Activated CD8-positive, alpha-beta memory T cell treated with anti-CD3 and anti-CD28 coated beads for 1 hour (primary cell): ENCODE data around the gene UNK.
A peak's percentile ranks its signal among the peaks of the same experiment; 100 is the strongest.
"Not testable (repeated sequence)": the region's sequence is repeated elsewhere in the genome, so short reads cannot be mapped to it uniquely, and the experiment has no call there.

Experiments
- DNase-seq, 2 donors: peaks; one replicate each; pipeline ENCODE4 v3.0.0-alpha.2; 2020; ENCODE audit warnings: low read depth in 1 of 2; ENCODE audit errors: extremely low read depth in 1 of 2

The UNK gene

DNA sequence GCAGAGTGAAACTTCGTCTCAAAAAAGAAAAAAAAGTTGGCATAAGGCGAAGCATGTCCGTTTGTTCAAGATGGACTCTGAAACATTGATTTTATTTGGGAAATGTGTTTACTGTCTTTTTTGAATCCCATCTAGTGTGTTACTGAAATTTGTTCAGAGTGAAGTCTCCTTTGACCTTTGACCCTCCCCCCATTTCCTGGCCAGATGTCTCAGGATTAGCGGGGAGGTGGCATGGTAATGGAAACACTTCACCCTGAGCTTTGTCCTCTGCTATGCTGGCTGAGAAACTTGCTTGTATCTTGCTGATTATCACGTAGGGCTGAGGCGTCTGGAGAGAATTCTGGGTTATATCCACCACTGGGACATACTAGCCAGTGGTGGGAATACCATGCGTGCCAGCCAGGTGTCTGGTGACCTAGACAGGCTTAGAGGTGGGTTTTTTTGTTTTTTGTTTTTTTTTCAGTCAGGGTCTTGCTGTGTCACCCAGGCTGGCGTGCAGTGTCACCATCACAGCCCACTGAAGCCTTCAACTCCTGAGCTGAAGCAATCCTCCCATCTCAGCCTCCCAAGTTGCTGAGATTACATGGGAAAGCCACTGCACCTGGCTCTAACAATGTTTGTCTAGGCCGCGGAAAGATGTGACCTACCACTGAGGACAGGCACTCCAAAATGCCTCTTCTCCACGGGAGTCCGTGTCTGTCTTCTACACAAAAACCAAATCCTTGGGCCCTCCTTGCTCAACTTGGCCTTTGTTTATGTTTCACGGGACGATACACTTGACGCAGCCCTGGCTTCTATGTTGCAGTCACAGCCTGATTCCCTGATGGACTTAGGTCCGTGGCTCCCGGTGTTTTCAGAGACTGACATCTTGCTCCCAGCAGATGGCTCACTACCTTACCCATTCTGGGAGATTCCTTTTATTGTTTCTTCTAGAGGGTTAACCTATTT lies 13.0 kb upstream of the UNK start:
- DNase-seq, result no peak

DNA sequence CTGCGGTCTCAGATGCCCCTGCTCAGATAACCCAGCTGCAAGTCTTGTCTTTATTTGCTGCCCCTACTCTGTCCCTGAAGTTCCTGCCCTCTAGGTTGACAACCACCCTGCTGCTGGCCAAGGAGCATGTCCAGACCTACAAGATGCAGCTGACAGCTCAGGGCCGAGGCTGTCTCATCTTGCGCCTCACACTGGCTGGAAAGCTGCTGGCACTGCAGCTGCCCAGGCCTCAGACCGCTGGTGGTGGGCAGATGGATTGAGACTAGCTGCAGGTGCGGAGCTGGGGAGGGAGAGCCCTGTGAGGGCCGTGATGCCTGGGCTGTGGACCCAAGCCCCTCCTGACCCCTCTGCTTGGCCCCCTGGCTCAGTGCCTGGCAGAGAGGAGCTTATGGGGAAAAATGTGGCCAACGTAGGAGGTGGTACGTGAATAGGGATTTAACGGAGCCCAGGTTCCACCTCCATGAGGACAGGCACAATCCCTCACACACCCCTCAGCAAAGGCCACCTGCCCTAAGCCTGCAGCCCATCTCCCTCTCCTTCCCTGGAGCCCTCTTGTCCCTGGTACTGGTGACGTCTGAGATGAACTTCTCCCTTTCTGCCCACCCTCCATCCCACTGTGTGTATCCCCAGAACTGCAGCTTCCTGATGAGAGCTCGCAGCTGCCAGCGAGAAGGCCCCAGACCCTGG lies 11.3 kb upstream of the UNK start:
- DNase-seq, result no peak

DNA sequence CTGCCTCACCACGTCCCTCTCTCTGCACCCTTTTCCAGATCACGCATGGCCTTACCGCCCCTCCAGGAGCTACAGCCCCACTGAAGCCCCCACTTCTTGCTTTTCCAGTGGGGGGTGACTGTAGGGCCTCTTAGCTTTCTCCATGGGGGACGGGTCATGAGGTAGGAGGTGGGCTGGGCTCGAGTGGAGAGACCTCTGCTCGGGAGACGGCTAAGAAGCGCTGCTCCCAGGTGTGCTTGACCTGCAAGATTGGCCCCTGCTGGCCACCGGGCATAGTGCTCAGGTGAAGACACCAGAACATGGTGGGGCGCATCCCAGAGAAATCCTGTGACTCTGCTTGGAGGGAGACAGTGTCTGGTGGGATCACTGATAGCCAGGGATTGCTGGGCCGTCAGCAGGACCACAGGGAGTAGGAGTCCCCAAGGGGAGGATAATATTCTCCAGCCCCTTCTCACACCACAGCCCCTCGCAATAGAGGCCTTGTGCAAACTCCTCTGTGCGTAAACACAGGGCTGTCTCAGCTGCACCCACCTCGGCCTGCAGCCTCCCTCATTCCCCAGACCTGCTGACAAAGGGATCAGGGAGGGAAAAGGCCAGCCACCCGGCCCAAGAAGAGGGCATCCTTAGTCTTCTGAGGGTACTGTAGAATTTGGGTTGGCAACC lies 10.7 kb upstream of the UNK start:
- DNase-seq, result no peak

DNA sequence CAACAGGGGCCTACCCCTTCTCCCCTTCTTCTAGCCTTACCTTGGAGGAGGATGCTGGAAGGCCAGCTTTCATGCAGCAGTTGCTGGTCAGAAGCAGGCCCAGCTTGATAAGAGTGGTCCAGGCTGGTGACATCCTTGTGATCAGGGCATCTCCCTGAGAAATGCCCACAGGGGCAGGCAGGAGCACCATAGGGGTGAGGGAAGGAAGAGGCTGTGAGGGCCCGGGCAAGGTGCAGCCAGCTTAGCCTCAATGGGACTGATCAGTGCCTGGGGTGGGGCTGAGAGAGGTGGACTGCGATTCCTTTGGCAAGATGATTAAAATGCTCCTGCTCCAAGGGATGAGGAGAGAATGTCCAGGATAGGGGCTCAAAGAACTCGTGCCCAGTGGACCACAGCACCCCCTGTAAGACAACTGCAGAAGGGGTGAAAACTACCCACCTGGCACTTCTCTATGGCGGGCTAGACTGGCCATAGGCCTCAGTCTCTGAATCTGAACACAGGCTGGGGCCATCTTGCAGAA lies 10.1 kb upstream of the UNK start:
- DNase-seq, result no peak

DNA sequence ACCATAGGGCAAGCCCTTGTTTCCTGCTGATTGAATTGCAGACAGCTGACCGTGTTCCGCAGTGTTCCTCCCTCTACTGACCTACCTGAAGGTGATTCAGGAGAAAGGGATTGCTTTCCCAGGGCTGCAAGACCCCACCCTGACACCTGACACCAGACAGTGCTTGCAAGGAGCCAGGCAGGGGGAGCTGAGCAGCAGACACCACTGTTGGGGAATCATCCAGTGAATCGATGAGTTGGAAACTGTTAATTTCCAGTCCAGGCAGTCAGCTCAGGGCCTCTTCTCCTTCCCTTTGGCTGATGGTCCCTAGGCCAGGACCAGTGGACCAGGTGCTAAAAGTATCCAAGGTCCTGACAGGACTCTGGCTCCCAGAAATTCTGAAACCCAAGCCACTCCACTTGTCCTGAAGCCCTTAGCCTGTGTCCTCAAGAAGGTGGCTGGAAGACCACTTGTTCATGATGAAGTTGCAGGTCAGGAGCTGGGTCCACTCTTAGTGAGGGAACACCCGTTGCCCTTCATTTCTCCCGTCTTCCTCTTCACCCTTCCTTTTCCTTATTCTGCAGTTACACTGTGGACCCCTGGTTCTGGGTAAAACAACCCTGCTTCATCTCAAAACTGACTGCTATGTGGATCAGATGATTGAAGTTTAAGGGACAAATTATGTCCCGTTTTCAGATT lies 9.5 kb upstream of the UNK start:
- DNase-seq, result no peak

DNA sequence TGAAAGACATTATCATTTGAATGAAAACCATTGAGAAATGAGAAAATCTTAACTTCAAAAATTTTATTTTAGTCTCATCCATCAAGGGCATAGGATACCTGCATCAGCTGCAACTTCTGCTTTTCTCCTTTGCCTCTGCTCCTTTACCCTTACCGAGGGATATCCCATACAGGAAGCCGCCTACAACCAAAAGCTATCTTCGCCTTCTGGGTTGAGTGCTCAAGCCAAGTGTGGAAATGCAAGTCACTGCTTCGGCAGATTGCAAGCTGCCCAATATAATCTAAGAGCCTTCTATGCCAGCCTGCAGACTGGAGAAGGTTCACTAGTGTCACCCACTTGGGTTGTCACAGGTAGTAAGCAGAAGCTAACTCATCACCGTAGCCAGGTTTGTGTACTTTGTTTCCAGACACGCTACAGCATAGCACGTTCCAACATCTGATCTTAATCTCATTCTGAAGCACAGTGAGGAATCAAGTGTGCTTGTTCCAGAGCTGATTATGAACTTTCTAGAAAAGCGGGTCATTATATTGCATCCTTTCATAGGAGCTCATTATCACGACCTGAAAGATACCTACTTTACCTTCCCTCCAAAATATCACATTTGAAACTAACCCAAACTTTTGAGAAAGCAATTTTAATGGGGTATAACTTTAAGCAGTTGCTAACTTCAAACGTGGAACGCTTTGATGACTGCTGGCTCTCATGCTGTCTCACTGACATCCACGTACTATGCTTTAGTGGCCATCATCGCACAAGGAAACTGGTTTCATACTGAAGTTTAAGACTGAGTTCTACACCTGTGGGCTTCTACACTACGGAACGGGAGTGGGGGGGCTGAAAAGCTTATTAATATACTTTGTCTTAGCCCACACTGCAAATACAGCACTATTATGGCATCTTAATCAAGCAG lies 8.0 kb upstream of the UNK start:
- no peak for DNase-seq

DNA sequence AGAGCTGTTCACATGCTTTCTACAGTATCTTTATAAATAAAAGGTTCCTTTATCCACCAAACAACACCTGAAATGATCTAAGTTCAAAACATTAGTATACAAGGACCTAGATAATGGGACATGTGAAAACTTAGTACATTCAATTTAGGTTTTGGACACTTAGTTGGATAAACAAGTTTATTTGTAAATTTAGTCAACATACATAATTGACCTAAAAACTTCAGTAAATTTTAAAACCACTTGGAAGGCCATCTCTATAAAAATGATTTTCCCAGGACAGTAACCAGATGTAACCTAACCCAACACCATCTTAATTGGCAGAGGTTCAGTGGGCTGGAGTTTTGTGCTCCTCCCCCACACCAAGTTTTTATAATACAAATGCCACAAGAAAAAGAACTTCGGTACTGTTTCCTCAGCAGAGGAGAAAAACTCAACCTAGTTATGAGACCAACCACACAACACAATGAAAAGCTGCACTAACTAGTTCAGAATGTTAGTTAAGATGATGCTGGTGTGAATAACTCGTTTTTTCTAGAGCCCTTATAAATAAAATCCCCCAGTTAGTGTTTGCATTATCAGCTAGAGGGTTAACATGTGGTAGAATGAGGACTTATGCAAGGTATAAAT lies 7.2 kb upstream of the UNK start:
- DNase-seq, result no peak

DNA sequence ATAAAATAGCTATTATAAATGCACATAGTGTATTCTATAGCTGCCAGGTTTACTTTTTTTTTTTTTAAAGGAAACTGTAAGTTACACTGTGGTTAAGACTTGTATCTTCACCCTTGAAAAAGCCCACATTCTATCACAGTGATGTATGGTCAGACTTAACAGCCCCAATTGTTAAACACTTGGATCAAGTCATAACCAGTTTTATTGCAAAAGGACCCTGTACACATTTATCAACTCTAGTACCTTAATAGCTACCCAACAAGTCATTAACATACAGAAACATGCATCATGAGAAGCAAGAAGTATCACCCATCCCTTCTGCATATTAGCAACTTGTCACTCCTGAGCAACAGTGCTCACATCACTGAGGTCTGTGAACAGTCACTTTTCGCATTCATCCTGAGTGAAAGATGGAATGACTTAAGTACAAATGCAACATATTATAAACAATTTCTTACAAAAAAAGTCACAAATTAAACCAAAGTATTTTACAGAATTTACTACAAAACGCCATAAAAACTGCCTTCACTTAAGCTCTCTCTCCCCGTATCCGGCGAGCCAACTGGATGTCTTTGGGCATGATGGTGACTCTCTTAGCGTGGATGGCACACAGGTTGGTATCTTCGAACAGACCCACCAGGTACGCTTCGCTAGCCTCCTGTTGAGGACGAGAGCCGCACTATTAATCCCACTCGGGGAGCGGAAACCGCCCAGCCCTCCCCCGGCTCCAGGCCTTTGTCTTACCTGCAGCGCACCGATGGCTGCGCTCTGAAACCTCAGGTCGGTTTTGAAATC lies 6.3 kb upstream of the UNK start:
- not testable (repeated sequence) for DNase-seq

DNA sequence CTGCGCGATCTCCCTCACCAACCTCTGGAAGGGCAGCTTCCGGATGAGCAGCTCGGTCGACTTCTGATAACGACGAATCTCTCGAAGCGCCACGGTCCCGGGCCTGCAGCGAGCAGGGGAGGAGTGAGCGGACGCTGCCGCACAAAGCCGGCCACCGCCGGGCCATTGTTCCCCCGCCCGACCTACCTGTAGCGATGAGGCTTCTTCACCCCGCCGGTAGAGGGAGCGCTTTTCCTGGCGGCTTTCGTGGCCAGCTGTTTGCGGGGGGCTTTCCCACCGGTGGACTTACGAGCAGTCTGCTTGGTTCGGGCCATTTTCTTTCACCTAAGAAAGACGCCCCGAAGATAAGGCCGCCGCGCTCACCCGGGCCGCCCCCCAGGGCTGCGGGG lies 5.8 kb upstream of the UNK start:
- peak; percentile 40 to 44 for DNase-seq

DNA sequence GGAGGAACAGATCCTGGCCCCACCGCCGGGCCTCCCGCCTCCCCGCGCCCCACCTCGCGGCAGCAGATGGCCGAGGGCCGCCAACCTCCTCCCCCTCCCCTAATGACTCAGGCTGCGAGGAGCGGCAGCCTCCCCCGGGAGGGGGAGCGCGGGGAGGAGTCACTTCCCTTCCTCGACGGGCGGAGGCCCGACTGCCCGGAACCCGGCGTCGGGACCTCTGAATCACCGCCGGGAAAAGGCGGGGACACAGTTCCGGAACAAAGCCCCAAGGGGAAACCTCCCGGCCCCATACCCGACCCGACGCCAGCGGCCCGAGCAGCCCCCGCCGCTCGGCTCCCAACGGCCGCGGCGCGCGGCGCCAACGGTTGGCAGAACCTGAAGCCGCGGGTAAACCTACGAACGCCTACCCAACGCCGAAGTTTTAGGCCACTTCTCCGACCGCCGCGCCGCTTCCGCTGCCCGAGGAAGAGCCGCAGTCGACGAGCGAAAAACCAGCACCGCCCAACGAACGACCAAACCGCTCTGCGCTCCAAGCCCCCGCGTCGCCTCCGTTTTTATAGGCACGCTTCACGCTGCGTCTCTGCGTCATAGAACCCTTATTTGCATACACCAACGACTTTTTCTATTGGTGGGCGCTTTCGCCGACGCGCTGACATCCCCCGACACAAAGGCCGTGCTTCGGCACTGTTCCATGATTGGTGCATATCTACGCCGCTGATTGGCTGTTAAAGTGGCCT lies 5.2 kb upstream of the UNK start:
- peak; percentile 83 to 91 for DNase-seq

DNA sequence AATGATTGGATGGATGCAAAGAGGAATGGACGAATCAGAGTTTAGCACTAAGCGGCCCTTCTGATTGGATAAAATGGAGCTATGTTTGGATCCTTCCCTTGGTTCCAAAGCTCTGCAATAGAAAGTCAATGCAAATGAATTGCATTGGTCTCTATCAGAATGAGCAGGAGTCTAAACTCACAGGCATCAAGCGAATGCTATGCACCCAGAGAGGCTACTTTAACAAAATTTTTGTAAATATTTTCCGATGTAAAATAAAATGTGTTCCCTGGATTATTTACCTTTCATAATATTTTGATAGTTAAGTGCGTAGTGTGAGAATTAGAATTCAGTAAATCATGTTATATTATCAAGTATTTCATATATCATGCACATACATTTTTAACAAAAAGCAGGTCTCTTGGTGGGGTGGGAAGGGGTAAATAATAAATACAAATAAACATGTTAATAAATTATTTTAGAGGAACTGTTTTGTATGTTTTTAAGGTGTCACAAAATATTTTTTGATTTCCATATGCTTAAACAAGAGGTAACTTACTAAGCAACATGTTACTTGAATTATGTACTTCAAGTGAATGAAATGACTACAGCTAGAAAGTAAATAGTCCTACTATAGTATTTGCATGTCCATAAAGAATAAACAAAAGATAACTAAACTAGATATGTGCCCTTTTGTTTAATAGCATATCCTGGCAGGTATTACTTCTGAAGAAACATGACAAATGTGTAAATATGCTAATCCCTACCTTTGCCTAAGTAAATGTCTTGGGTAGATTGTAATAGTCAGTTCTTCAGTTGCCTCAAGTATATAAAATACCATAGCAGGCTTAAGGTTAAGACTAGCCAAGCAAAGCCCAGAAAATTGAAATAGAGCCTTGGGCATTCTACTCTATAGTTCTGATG lies 4.4 kb upstream of the UNK start:
- DNase-seq, result no peak

DNA sequence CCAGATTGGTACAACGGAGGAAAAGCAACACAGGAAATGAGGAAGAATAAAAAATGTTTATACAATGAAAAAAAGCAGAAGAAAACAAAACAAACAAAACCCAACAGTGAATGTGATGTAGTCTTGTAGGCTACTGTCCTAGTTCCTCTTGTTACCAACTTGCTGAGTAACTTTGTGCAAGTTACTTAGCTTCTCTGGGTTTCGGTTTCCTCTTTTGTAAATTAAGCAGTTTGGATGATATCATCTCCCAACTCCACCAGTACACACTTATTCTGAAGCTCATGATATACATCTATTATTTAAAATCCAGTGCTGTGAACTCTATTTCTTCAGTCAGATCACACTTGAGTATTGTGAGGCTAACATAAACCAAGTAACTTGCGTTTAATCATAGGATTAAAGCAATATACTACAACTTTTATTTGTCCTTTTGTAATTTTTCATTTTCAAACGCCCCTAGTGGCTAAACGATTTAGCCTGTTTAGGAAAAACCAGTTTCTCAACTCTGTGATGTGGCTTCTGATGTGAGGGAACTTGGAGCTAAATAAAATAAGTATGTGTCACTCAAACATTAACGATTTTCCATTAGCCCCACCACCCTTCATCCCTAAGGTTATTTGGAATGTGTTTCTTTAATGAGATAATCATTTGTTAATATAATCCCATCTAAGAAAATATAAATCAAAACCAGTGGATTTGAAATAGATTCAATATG lies 1.4 kb upstream of the UNK start:
- no peak for DNase-seq

DNA sequence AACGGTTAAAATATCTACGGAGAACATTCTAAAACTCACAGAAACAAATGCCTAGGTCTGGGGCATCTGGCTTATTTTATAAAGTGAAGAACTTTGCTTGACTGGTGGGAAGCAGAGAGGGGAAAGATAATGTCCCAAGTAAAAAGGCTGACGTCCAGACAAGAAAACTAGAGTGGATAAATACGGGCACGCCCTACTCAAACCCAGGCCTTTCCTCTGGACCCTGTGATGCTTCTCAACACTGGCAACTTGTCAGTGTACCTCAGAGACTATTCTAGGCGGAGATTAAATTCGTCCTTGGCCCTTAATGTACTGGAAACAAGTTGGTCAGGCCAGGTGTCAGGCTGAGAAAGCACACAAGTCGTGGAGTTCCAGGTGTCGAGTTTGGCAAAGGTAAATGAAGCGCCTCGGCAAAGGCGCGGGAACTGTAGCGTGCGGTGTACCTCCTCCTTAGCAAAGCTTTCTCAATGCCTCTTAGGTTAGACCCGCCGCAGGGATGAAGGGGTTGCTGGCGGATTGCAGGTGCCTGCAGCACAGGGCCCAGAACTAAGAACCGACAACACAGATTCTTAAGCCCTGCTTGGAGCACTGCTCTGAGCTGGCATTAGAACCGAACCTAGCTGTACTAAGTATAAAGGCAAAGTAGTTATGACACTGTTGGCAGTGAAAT lies 668 bp upstream of the UNK start:
- no peak for DNase-seq

DNA sequence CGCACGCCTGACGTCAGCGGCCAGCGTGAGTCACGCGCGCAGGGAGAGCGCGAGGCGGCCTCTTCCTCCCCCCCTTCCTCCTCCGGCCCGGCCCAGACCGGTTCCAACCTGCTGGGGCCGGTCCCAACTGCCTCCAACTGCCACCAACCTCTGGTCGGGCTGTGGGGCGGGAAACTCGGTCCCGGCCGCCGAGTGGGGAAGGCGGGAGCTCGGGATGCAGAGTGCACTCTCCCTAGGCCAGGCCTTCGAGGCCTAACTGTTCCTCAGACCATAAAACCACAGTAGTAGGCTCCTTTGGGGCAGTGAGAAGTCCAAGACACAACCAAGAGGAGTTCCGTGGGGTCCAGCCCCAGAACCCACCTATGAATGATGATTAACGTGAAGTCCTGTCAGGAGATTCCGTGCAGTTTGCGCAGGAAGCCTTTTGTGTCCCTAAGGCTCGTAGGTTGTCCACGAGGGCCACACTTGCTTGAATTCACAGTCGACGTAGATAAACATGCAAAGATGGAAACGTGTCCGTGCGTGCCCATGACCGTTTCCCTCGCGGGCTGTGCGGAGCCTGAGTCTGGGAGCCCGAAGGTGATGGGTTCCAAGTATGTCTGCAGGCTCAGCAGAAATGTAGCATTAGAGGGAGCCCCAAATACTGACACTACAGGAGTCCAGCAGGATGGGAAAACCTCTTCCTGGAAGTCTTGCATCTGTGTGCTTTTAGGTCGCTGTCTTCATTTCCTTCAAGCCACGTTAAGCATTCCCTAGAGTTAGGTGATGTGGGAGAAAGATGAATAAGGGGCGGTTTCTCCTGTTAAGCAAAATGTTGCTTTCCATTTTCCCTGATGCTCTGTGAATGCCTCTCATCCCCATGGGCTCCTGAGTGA lies 647 bp downstream of the UNK start:
- DNase-seq, result peak in 1 of 2 donors; percentile 57

DNA sequence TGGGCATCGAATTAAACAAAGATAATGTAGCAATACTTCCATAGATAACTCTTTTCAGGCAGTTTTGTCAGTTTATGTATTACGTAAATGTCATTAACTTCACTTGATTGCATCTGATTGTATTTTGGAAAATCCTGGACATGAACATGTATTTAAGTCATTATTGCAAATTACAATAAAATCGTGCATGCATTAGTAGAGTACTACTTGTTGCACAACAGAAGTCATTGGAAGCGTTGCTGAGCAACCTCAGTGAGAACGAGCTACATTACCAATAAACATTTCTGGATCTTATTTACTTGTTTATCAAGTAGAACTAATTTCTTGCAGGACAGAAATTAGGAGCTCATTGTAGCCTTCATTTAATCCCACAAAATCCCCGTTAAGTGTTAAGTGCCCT lies 6.6 kb downstream of the UNK start:
- no peak for DNase-seq
